ENCODE results near the gene ZNF219.

Gene ZNF219

GRCh38 chr14:21101802-21102413 is 3.5 kb upstream of the ZNF219 start:
- DNase-seq = no peak

GRCh38 chr14:21100931-21101330 is 2.5 kb upstream of the ZNF219 start, which contains the start of gene TMEM253:
Gene TMEM253, plus strand, starts transcription at chr14:21101066. Its CDS starts 278 bp downstream, at chr14:21101344.
- DNase-seq = no peak

GRCh38 chr14:21099596-21099985 is 1.1 kb upstream of the ZNF219 start:
- no peak for DNase-seq

GRCh38 chr14:21098892-21099595 is 589 bp upstream of the ZNF219 start:
- no peak for DNase-seq

GRCh38 chr14:21097636-21098075 is 799 bp downstream of the ZNF219 start:
- no peak for DNase-seq

GRCh38 chr14:21096978-21097635 is 1.3 kb downstream of the ZNF219 start:
- no peak for DNase-seq

GRCh38 chr14:21096438-21096837 is 2.0 kb downstream of the ZNF219 start:
- DNase-seq = no peak

GRCh38 chr14:21095430-21096205 is 2.8 kb downstream of the ZNF219 start:
- DNase-seq = peak; percentile 30

GRCh38 chr14:21093769-21094681 is 4.4 kb downstream of the ZNF219 start:
- DNase-seq = no peak

GRCh38 chr14:21093018-21093417 is 5.4 kb downstream of the ZNF219 start:
- no peak for DNase-seq

- DNase-seq = peak; percentile 22
These were observed 6.0 kb downstream of the ZNF219 start for GRCh38 chr14:21092273-21093011.

GRCh38 chr14:21091821-21092272 is 6.6 kb downstream of the ZNF219 start:
- no peak for DNase-seq

GRCh38 chr14:21090940-21091663 is 7.4 kb downstream of the ZNF219 start:
- no peak for DNase-seq

GRCh38 chr14:21090194-21090939 is 8.1 kb downstream of the ZNF219 start:
- no peak for DNase-seq

GRCh38 chr14:21089877-21090193 is 8.6 kb downstream of the ZNF219 start:
- DNase-seq = no peak

GRCh38 chr14:21089271-21089670 is 9.2 kb downstream of the ZNF219 start:
- no peak for DNase-seq

- DNase-seq = no peak
These were observed 9.8 kb downstream of the ZNF219 start for GRCh38 chr14:21088687-21089086.

GRCh38 chr14:21087294-21088091 is 11.0 kb downstream of the ZNF219 start:
- DNase-seq = peak; percentile 89

- no peak for DNase-seq
These were observed 11.6 kb downstream of the ZNF219 start for GRCh38 chr14:21086908-21087293.
